ENCODE measurements around the gene OTP. TPM values are rescaled to one million over a fixed set of nuclear protein-coding genes. Genes with fewer than 3 reads are reported as not detected.
A peak's percentile ranks its signal among the peaks of the same experiment; 100 is the strongest.

OTP gene
- polyA plus RNA-seq, 3 donors, result not detected

- Histone ChIP-seq H3K9me3 (replicated peaks in 1 of 2; ENCODE audit: control insufficient read depth in 1 of 2, insufficient read depth in 1 of 2, low read length in 2 of 2) (peaks cover 15 to 53% of the 10 kb centered on the region in 2 donors), H3K79me2 (ENCODE audit: insufficient read depth, low read length) (no peaks in the 10 kb centered on the region), H3K27ac (ENCODE audit: low read depth in 1 of 2, low read length in 2 of 2) (no peak overlapping the region), H3K27me3 (ENCODE audit: control insufficient read depth in 2 of 2, insufficient read depth in 2 of 2, low read length in 2 of 2) (peaks cover 86 to 95% of the 10 kb centered on the region in 2 donors), H3K9ac (ENCODE audit: insufficient read depth, low read length, poor library complexity, severe bottlenecking) (no peak overlapping the region), H3K36me3 (replicated peaks in 1 of 2; ENCODE audit: control insufficient read depth in 1 of 2, insufficient read depth in 2 of 2, low read length in 2 of 2) (no peaks in the 10 kb centered on the region), H3K4me3 (replicated peaks in 1 of 3; ENCODE audit: low read depth in 2 of 3, low read length in 3 of 3) (no peak overlapping the region), H4K20me1 (ENCODE audit: insufficient read depth, low read length) (no peaks in the 10 kb centered on the region), H3K4me2 (replicated peaks; ENCODE audit: extremely low read depth, low read length, poor library complexity, severe bottlenecking) (no peak overlapping the region), H3K4me1 (ENCODE audit: control insufficient read depth in 1 of 2, insufficient read depth in 2 of 2, low read length in 2 of 2) (peaks cover 17 to 36% of the 10 kb centered on the region in 2 donors), H2AFZ (ENCODE audit: insufficient read depth, low read depth, low read length, poor library complexity, severe bottlenecking) (no peak overlapping the region)
- no peak overlapping the region for H3K27ac Mint-ChIP-seq
- peaks cover 2 to 51% (median 36%) of the 10 kb centered on the region in 7 donors for H3K9me3 Mint-ChIP-seq
- no peak for TF ChIP-seq CTCF (IDR thresholded peaks at IDR 0.05)
- H3K27me3 Mint-ChIP-seq (ENCODE audit: low read depth in 3 of 3), result peaks cover 92 to 96% (median 95%) of the 10 kb centered on the region in 3 donors
- intact Hi-C loops (cut with micrococcal nuclease), result loop anchor here in 1 of 2 donors (10.0 kb wide), 1 partner anchor 211 kb away; no protein-coding TSS in a partner anchor
- peaks cover 13 to 23% of the 10 kb centered on the region in 2 donors for H3K36me3 Mint-ChIP-seq
- no peak for DNase-seq
- H3K4me3 Mint-ChIP-seq, result peak overlapping the region in 1 of 2 donors; percentile 52
- peaks cover 49% of the 10 kb centered on the region for H3K4me1 Mint-ChIP-seq
- no CpG with 5 or more reads among the region's 5 CpGs for WGBS (ENCODE audit: insufficient coverage)
Measured at GRCh38 chr5:77633709-77634108, 4.8 kb downstream of the OTP start.

GRCh38 chr5:77633207-77633675 is 5.3 kb downstream of the OTP start:
- peaks cover 15 to 56% of the 10 kb centered on the region in 2 donors for H3K9me3 ChIP-seq (replicated peaks in 1 of 2; ENCODE audit: control insufficient read depth in 1 of 2, insufficient read depth in 1 of 2, low read length in 2 of 2)
- intact Hi-C loops (cut with micrococcal nuclease), result loop anchor here in 1 of 2 donors (10.0 kb wide), 1 partner anchor 212 kb away; no protein-coding TSS in a partner anchor
- no peak overlapping the region for H3K4me3 ChIP-seq (replicated peaks in 1 of 3; ENCODE audit: low read depth in 2 of 3, low read length in 3 of 3)
- H3K27ac ChIP-seq (ENCODE audit: low read depth in 1 of 2, low read length in 2 of 2), result no peak overlapping the region
- peaks cover 86 to 95% of the 10 kb centered on the region in 2 donors for H3K27me3 ChIP-seq (ENCODE audit: control insufficient read depth in 2 of 2, insufficient read depth in 2 of 2, low read length in 2 of 2)
- Mint-ChIP-seq H3K27me3 (ENCODE audit: low read depth in 3 of 3) (peaks cover 92 to 96% (median 95%) of the 10 kb centered on the region in 3 donors), H3K36me3 (peaks cover 13 to 23% of the 10 kb centered on the region in 2 donors), H3K4me1 (peaks cover 54% of the 10 kb centered on the region), H3K9me3 (peaks cover 2 to 54% (median 36%) of the 10 kb centered on the region in 7 donors), H3K4me3 (peak overlapping the region in 1 of 2 donors; percentile 95), H3K27ac (no peak overlapping the region)
- TF ChIP-seq CTCF (IDR thresholded peaks at IDR 0.05), result no peak
- H4K20me1 ChIP-seq (ENCODE audit: insufficient read depth, low read length), result no peaks in the 10 kb centered on the region
- H3K9ac ChIP-seq (ENCODE audit: insufficient read depth, low read length, poor library complexity, severe bottlenecking), result no peak overlapping the region
- no peak overlapping the region for H3K4me2 ChIP-seq (replicated peaks; ENCODE audit: extremely low read depth, low read length, poor library complexity, severe bottlenecking)
- no peaks in the 10 kb centered on the region for H3K36me3 ChIP-seq (replicated peaks in 1 of 2; ENCODE audit: control insufficient read depth in 1 of 2, insufficient read depth in 2 of 2, low read length in 2 of 2)
- peaks cover 14 to 34% of the 10 kb centered on the region in 2 donors for H3K4me1 ChIP-seq (ENCODE audit: control insufficient read depth in 1 of 2, insufficient read depth in 2 of 2, low read length in 2 of 2)
- 22% methylated on average over 3 of the region's 8 CpGs for WGBS (ENCODE audit: insufficient coverage)
- no peak overlapping the region for H2AFZ ChIP-seq (ENCODE audit: insufficient read depth, low read depth, low read length, poor library complexity, severe bottlenecking)
- no peak for DNase-seq
- H3K79me2 ChIP-seq (ENCODE audit: insufficient read depth, low read length), result no peaks in the 10 kb centered on the region
